Measurements from ENCODE around the gene ARHGEF7.

DNA sequence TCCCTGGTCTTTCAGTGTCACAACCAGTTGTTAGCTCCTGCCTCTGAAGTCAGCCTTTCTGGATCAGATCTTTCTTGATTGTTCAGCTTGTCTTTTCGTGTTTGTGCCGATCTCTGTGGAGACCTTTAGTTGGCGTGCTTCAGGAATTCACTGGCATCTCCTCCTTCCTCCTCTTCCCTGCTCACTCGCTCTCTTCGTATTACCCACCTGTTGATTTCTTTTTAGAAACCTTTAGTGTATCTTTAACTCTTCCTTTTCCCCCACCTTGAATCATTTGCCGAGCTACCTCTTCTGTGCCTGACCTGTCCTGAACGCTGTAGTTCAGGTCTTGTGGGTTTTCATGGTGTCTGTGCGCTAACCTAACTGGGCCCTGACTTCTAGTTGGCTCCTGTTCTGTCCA lies 141.3 kb downstream of the ARHGEF7 start:
- TF ChIP-seq, protein P1, sequence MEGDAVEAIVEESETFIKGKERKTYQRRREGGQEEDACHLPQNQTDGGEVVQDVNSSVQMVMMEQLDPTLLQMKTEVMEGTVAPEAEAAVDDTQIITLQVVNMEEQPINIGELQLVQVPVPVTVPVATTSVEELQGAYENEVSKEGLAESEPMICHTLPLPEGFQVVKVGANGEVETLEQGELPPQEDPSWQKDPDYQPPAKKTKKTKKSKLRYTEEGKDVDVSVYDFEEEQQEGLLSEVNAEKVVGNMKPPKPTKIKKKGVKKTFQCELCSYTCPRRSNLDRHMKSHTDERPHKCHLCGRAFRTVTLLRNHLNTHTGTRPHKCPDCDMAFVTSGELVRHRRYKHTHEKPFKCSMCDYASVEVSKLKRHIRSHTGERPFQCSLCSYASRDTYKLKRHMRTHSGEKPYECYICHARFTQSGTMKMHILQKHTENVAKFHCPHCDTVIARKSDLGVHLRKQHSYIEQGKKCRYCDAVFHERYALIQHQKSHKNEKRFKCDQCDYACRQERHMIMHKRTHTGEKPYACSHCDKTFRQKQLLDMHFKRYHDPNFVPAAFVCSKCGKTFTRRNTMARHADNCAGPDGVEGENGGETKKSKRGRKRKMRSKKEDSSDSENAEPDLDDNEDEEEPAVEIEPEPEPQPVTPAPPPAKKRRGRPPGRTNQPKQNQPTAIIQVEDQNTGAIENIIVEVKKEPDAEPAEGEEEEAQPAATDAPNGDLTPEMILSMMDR (IDR thresholded peaks at IDR 0.05): no peak
- no peak for TF ChIP-seq POLR2A (IDR thresholded peaks at IDR 0.05)

Measured in thyroid gland (tissue), 4 donors.